HG03565 (cell line): ENCODE measurements around the gene PSMB7.

ENCODE experiments used
- ATAC-seq: cut with Tn5 transposase; IDR thresholded peaks from one replicate; pipeline ENCODE4 v1.9.1; 2021; ENCODE audit warnings: mild to moderate bottlenecking, moderate library complexity; ENCODE audit not compliant: unreplicated experiment

Gene PSMB7

GRCh38 chr9:124359426-124359825 is 55.8 kb downstream of the PSMB7 start:
- ATAC-seq: no peak

- ATAC-seq: no peak
Measured at GRCh38 chr9:124358631-124359030, 56.6 kb downstream of the PSMB7 start.

GRCh38 chr9:124357721-124358361 is 57.4 kb downstream of the PSMB7 start:
- ATAC-seq: no peak

GRCh38 chr9:124356745-124357390 is 58.4 kb downstream of the PSMB7 start:
- no peak for ATAC-seq

- no peak for ATAC-seq
Measured at GRCh38 chr9:124355941-124356744, 59.1 kb downstream of the PSMB7 start.

DNA sequence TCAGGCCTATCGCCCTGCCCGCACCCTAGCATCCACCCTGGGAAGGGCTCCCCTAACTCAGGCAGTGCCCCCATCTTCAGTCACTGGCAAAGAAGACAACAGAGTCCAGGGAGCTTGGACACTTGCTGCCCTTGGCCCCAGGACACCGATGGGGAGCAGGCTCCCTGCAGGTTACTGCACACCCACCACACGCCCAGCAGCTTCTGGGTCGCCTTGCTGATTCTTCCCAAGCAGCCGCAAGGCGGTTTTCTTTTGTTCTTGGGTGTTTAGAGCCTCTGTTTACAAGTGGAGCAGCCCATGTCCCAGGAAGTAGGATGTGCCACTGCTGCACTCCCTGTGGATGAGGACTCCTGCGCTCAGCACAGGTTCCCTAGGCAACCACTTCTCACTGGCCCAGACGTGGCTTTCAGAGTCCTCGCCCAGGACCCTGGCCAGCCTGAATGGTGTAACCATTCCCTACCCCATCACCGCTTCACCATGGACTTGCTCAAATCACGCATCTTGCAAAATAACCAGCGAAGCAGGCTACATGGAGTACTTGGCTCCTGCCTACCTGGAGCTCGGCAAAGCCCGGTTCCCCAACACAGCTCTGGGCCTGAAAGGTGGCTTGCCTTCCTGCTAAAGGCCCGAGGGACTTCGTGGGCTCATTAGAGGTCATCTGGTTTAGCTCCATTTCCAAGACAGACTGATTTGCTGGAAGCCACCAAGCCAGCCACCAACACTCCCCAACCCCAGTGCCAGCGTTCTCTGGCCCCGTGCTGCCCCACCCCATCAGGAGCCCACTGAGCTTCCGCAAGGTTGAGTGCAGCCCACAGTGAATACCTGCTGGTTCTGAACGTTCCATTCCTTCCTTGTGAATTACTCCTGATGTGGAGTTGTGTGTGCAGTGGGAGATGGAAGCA is 60.0 kb downstream of the PSMB7 start:
- ATAC-seq: no peak

GRCh38 chr9:124354346-124355038 is 60.8 kb downstream of the PSMB7 start:
- ATAC-seq: no peak

- no peak for ATAC-seq
Measured at GRCh38 chr9:124353811-124354274, 61.4 kb downstream of the PSMB7 start.

GRCh38 chr9:124353166-124353768 is 62.0 kb downstream of the PSMB7 start:
- no peak for ATAC-seq

DNA sequence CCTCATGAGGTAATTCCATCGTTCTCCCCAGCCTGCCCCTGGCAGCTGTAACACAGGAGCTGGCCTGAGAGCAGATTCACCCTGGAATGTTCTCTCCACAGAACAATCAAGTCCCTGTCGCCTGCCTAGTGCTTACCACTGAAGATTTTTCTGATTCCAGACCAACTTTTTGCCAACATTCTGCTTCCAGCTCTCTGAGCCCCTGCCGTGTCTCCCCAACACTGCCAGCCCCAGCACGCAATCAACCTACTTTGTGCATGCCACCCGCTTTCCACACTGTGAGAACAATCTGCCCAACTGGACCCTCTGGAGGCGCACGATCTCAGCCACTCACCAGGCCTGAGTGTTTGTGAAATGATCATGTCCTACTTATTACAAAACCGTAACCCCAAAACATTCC is 62.6 kb downstream of the PSMB7 start:
- no peak for ATAC-seq

GRCh38 chr9:124351672-124352468 is 63.4 kb downstream of the PSMB7 start:
- no peak for ATAC-seq

DNA sequence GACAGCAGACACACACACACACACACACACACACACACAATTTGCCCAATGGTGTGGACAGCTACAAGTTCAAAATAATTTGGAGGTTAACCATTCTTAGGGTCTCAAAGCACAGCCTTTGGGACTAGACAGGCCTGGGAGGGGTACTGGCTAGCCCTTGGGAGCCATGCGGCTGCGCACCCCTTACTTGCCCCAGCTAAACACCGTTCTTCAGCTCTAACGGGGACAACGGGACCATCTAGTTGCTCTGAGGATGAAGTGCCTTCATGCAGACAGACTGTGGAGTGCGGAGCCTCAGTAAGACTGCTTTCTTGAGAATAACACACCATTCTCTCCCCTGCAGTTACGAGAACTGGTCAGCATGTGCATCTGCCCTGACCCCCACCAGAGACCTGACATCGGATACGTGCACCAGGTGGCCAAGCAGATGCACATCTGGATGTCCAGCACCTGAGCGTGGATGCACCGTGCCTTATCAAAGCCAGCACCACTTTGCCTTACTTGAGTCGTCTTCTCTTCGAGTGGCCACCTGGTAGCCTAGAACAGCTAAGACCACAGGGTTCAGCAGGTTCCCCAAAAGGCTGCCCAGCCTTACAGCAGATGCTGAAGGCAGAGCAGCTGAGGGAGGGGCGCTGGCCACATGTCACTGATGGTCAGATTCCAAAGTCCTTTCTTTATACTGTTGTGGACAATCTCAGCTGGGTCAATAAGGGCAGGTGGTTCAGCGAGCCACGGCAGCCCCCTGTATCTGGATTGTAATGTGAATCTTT is 64.6 kb downstream of the PSMB7 start:
- ATAC-seq: no peak

- no peak for ATAC-seq
Measured at GRCh38 chr9:124349675-124350493, 65.4 kb downstream of the PSMB7 start.

- ATAC-seq: no peak
Measured at GRCh38 chr9:124349267-124349666, 66.0 kb downstream of the PSMB7 start.

GRCh38 chr9:124348831-124349230 is 66.4 kb downstream of the PSMB7 start:
- ATAC-seq: no peak

GRCh38 chr9:124348363-124348762 is 66.9 kb downstream of the PSMB7 start:
- ATAC-seq: no peak

DNA sequence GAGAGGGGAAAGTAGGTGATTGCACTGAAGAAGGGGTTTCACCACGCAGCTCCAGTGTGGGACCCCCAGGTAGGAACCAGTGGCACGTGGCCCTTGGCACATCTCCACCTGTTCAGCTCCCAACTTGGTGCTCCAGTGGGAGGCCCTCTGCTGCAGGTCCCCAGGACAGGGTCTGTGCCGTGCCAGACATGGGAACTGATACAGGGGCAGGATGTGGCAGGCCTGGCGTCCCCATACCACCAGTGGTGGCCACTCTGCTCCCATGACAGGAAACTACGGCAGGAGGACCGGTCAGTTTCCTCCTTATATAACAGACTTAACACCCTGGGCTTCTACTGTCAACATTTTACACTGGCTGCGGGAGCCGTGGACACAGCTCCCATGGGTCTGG is 67.3 kb downstream of the PSMB7 start:
- ATAC-seq: no peak
